ACC112 (cell line): ENCODE measurements around the gene PRR22.

Experiments
- H2AFZ ChIP-seq: fragments of 200-600 bp; sonication (generic); one replicate; pipeline ENCODE4 v1.6.0; 2017; ENCODE audit warnings: antibody characterized with exemption, low read length; ENCODE audit not compliant: unreplicated experiment
- H3K27ac ChIP-seq: fragments of 200-600 bp; sonication (generic); 2 replicates; pipeline ENCODE4 v1.5.1; 2014; ENCODE audit warnings: low read depth, mild to moderate bottlenecking, antibody characterized with exemption, low read length, moderate library complexity
- H3K27me3 ChIP-seq: fragments of 200-600 bp; sonication (generic); 2 replicates; pipeline ENCODE4 v1.6.1; 2014; ENCODE audit warnings: mild to moderate bottlenecking, antibody characterized with exemption, low read length, moderate library complexity, mixed read lengths; ENCODE audit not compliant: insufficient read depth
- H3K36me3 ChIP-seq: fragments of 200-600 bp; sonication (generic); 2 replicates; pipeline ENCODE4 v1.6.1; 2016; ENCODE audit warnings: mild to moderate bottlenecking, antibody characterized with exemption, low read length, moderate library complexity, mixed read lengths; ENCODE audit not compliant: insufficient read depth
- H3K4me1 ChIP-seq: fragments of 200-600 bp; sonication (generic); one replicate; pipeline ENCODE4 v1.6.1; 2016; ENCODE audit warnings: low read length, mixed read lengths; ENCODE audit not compliant: insufficient read depth, unreplicated experiment, control insufficient read depth
- H3K4me3 ChIP-seq: fragments of 200-600 bp; sonication (generic); 2 replicates; pipeline ENCODE4 v1.5.1; 2014; ENCODE audit warnings: mild to moderate bottlenecking, low read depth, low read length
- H3K79me2 ChIP-seq: fragments of 200-600 bp; sonication (generic); one replicate; pipeline ENCODE4 v1.6.0; 2016; ENCODE audit warnings: low read length; ENCODE audit not compliant: control insufficient read depth, unreplicated experiment, insufficient read depth

Gene PRR22

GRCh38 chr19:5784581-5785147, at the start of gene PRR22:
Gene PRR22 (minus strand): TSS chr19:5784746. CDS start chr19:5784660, 86 bp downstream.
- Histone ChIP-seq H3K36me3 (no peaks in the 10 kb centered on the region), H3K79me2 (no peaks in the 10 kb centered on the region), H3K4me3 (no peak within 1 kb of the TSS), H2AFZ (no peak within 1 kb of the TSS), H3K4me1 (no peaks in the 10 kb centered on the region), H3K27me3 (no peaks in the 10 kb centered on the region), H3K27ac (no peak within 1 kb of the TSS)

- Histone ChIP-seq H3K4me3 (no peak overlapping the region), H3K36me3 (no peaks in the 10 kb centered on the region), H3K79me2 (no peaks in the 10 kb centered on the region), H3K4me1 (peaks cover 2% of the 10 kb centered on the region), H2AFZ (no peak overlapping the region), H3K27me3 (no peaks in the 10 kb centered on the region; the same call in 1 of the 2 replicates), H3K27ac (no peak overlapping the region)
These were observed 48.1 kb upstream of the PRR22 start for GRCh38 chr19:5832527-5833216.

- Histone ChIP-seq H3K27me3 (no peaks in the 10 kb centered on the region; the same call in 1 of the 2 replicates), H2AFZ (no peak overlapping the region), H3K36me3 (no peaks in the 10 kb centered on the region), H3K79me2 (no peaks in the 10 kb centered on the region), H3K4me3 (no peak overlapping the region), H3K27ac (no peak overlapping the region), H3K4me1 (peaks cover 2% of the 10 kb centered on the region)
These were observed 47.5 kb upstream of the PRR22 start for GRCh38 chr19:5832061-5832460.

GRCh38 chr19:5831159-5831558, 46.6 kb upstream of the PRR22 start:
- no peaks in the 10 kb centered on the region for H3K36me3 ChIP-seq
- no peak overlapping the region for H3K27ac ChIP-seq
- no peaks in the 10 kb centered on the region for H3K79me2 ChIP-seq
- no peak overlapping the region for H2AFZ ChIP-seq
- peaks cover 2% of the 10 kb centered on the region for H3K4me1 ChIP-seq
- no peaks in the 10 kb centered on the region; the same call in 1 of the 2 replicates for H3K27me3 ChIP-seq
- H3K4me3 ChIP-seq, result no peak overlapping the region

- no peak overlapping the region for H3K27ac ChIP-seq
- H3K4me3 ChIP-seq, result peak overlapping the region; percentile 85; the same call in 1 of the 2 replicates
These were observed 45.2 kb upstream of the PRR22 start for GRCh38 chr19:5829567-5830310.

GRCh38 chr19:5828661-5829566, 44.4 kb upstream of the PRR22 start:
- Histone ChIP-seq H3K79me2 (no peaks in the 10 kb centered on the region), H3K36me3 (no peaks in the 10 kb centered on the region), H3K4me3 (peak overlapping the region; percentile 85), H3K27ac (peak overlapping the region; percentile 26), H2AFZ (peak overlapping the region; percentile 25), H3K4me1 (peaks cover 2% of the 10 kb centered on the region), H3K27me3 (no peaks in the 10 kb centered on the region; the same call in 1 of the 2 replicates)

More at GRCh38 chr19:5829567-5830310, 45.2 kb upstream of the PRR22 start:
- peak overlapping the region; percentile 25 for H2AFZ ChIP-seq
- H3K79me2 ChIP-seq, result no peaks in the 10 kb centered on the region
- no peaks in the 10 kb centered on the region; the same call in 1 of the 2 replicates for H3K27me3 ChIP-seq
- H3K4me1 ChIP-seq, result peaks cover 2% of the 10 kb centered on the region
- H3K36me3 ChIP-seq, result no peaks in the 10 kb centered on the region

GRCh38 chr19:5827891-5828660, 43.5 kb upstream of the PRR22 start:
- Histone ChIP-seq H2AFZ (no peak overlapping the region), H3K36me3 (no peaks in the 10 kb centered on the region), H3K4me1 (peaks cover 2% of the 10 kb centered on the region), H3K27ac (peak overlapping the region; percentile 26), H3K27me3 (no peaks in the 10 kb centered on the region; the same call in 1 of the 2 replicates), H3K4me3 (peak overlapping the region; percentile 85), H3K79me2 (no peaks in the 10 kb centered on the region)

- Histone ChIP-seq H3K27me3 (no peaks in the 10 kb centered on the region; the same call in 1 of the 2 replicates), H3K4me1 (peaks cover 2% of the 10 kb centered on the region), H3K4me3 (peak overlapping the region; percentile 62), H3K36me3 (no peaks in the 10 kb centered on the region), H3K27ac (no peak overlapping the region; the same call in 1 of the 2 replicates), H3K79me2 (no peaks in the 10 kb centered on the region), H2AFZ (no peak overlapping the region)
These were observed 42.9 kb upstream of the PRR22 start for GRCh38 chr19:5827342-5827890.

GRCh38 chr19:5826531-5827341, 42.2 kb upstream of the PRR22 start:
- H3K4me3 ChIP-seq, result peak overlapping the region; percentile 62; the same call in 1 of the 2 replicates
- H3K27me3 ChIP-seq, result no peaks in the 10 kb centered on the region; the same call in 1 of the 2 replicates
- no peaks in the 10 kb centered on the region for H3K79me2 ChIP-seq
- no peaks in the 10 kb centered on the region for H3K36me3 ChIP-seq
- H3K4me1 ChIP-seq, result peaks cover 2% of the 10 kb centered on the region
- no peak overlapping the region for H3K27ac ChIP-seq
- no peak overlapping the region for H2AFZ ChIP-seq
